ENCODE results near the gene PSKH1. TPM values are rescaled to one million over a fixed set of nuclear protein-coding genes. Genes with fewer than 3 reads are reported as not detected.

The PSKH1 gene
- total RNA-seq, 1 donor from 2014 or later: 15.5 TPM

- FAIRE-seq: no peak
- DNase-seq (ENCODE audit: low read depth): no peak
- Histone ChIP-seq H3K4me3 (ENCODE audit: low read depth, low read length) (no peak overlapping the region), H3K27me3 (ENCODE audit: control insufficient read depth, insufficient read depth, low read length) (no peaks in the 10 kb centered on the region), H3K36me3 (ENCODE audit: control insufficient read depth, insufficient read depth, low read length) (peaks cover 62% of the 10 kb centered on the region)
- no peak for TF ChIP-seq CTCF (IDR thresholded peaks at IDR 0.05; ENCODE audit: insufficient read depth, low read length, severe bottlenecking)
These were observed 54.0 kb downstream of the PSKH1 start for GRCh38 chr16:67946966-67947558.

GRCh38 chr16:67948015-67948414 lies 55.0 kb downstream of the PSKH1 start:
- Histone ChIP-seq H3K4me3 (ENCODE audit: low read depth, low read length) (no peak overlapping the region), H3K27me3 (ENCODE audit: control insufficient read depth, insufficient read depth, low read length) (no peaks in the 10 kb centered on the region), H3K36me3 (ENCODE audit: control insufficient read depth, insufficient read depth, low read length) (peaks cover 61% of the 10 kb centered on the region)
- TF ChIP-seq CTCF (IDR thresholded peaks at IDR 0.05; ENCODE audit: insufficient read depth, low read length, severe bottlenecking): no peak
- no peak for FAIRE-seq
- DNase-seq (ENCODE audit: low read depth): no peak

- no peak overlapping the region for H3K4me3 ChIP-seq (ENCODE audit: low read depth, low read length)
- DNase-seq (ENCODE audit: low read depth): no peak
- no peak for TF ChIP-seq CTCF (IDR thresholded peaks at IDR 0.05; ENCODE audit: insufficient read depth, low read length, severe bottlenecking)
- H3K36me3 ChIP-seq (ENCODE audit: control insufficient read depth, insufficient read depth, low read length): peaks cover 65% of the 10 kb centered on the region
- H3K27me3 ChIP-seq (ENCODE audit: control insufficient read depth, insufficient read depth, low read length): no peaks in the 10 kb centered on the region
- no peak for FAIRE-seq
These were observed 56.6 kb downstream of the PSKH1 start for GRCh38 chr16:67949645-67950044.

- H3K27me3 ChIP-seq (ENCODE audit: control insufficient read depth, insufficient read depth, low read length): no peaks in the 10 kb centered on the region
- H3K4me3 ChIP-seq (ENCODE audit: low read depth, low read length): no peak overlapping the region
- DNase-seq (ENCODE audit: low read depth): no peak
- peaks cover 68% of the 10 kb centered on the region for H3K36me3 ChIP-seq (ENCODE audit: control insufficient read depth, insufficient read depth, low read length)
- FAIRE-seq: no peak
- TF ChIP-seq CTCF (IDR thresholded peaks at IDR 0.05; ENCODE audit: insufficient read depth, low read length, severe bottlenecking): no peak
These were observed 57.3 kb downstream of the PSKH1 start for GRCh38 chr16:67950335-67950843.

GRCh38 chr16:67951485-67951884 lies 58.4 kb downstream of the PSKH1 start:
- no peaks in the 10 kb centered on the region for H3K27me3 ChIP-seq (ENCODE audit: control insufficient read depth, insufficient read depth, low read length)
- H3K36me3 ChIP-seq (ENCODE audit: control insufficient read depth, insufficient read depth, low read length): peaks cover 61% of the 10 kb centered on the region
- no peak for TF ChIP-seq CTCF (IDR thresholded peaks at IDR 0.05; ENCODE audit: insufficient read depth, low read length, severe bottlenecking)
- no peak for FAIRE-seq
- no peak for DNase-seq (ENCODE audit: low read depth)
- H3K4me3 ChIP-seq (ENCODE audit: low read depth, low read length): no peak overlapping the region
